Neural cell (in vitro differentiated cells): ENCODE data around the gene DOCK9. TPM values are rescaled to one million over a fixed set of nuclear protein-coding genes. Genes with fewer than 3 reads are reported as not detected.

Experiments used
- H2AFZ ChIP-seq: fragments of 200-600, 300-800 bp; sonication (generic), shearing (Covaris generic); 2 replicates; pipeline ENCODE4 v1.6.0; 2014; ENCODE audit warnings: low read depth, mild to moderate bottlenecking, antibody characterized with exemption, low read length, moderate library complexity
- H3F3A ChIP-seq: fragments of 200-600 bp; shearing (Covaris generic); 2 replicates; pipeline ENCODE4 v1.6.1; 2016; ENCODE audit warnings: mild to moderate bottlenecking, moderate library complexity, mixed read lengths, antibody characterized with exemption, low read length; ENCODE audit not compliant: insufficient read depth, poor library complexity, severe bottlenecking
- H3K27ac ChIP-seq: fragments of 200-600, 300-800 bp; sonication (generic), shearing (Covaris generic); 2 replicates; pipeline ENCODE4 v1.5.1; 2014; ENCODE audit warnings: mild to moderate bottlenecking, low read length, moderate library complexity
- H3K27me3 ChIP-seq: fragments of 300-800, 200-600 bp; sonication (generic), shearing (Covaris generic); 2 replicates; pipeline ENCODE4 v1.6.0; 2014; ENCODE audit warnings: mild to moderate bottlenecking, low read depth, low read length, moderate library complexity; ENCODE audit not compliant: insufficient read depth
- H3K36me3 ChIP-seq: fragments of 300-800, 200-600 bp; sonication (generic), shearing (Covaris generic); 2 replicates; pipeline ENCODE4 v1.5.1; 2014; ENCODE audit warnings: mild to moderate bottlenecking, antibody characterized with exemption, low read length, moderate library complexity; ENCODE audit not compliant: insufficient read depth
- H3K4me2 ChIP-seq: fragments of 300-800, 200-600 bp; sonication (generic), shearing (Covaris generic); 2 replicates; pipeline ENCODE4 v1.6.0; 2014; ENCODE audit warnings: mild to moderate bottlenecking, low read length
- H3K4me3 ChIP-seq: fragments of 300-800, 200-600 bp; sonication (generic), shearing (Covaris generic); 2 replicates; pipeline ENCODE4 v1.5.1; 2014; ENCODE audit warnings: mild to moderate bottlenecking, low read length, moderate library complexity
- H3K79me2 ChIP-seq: fragments of 200-600 bp; shearing (Covaris generic); replicated peaks from 2 replicates; pipeline ENCODE4 v1.6.0; 2014; ENCODE audit warnings: mild to moderate bottlenecking, low read length, moderate library complexity; ENCODE audit not compliant: insufficient read depth
- H3K9ac ChIP-seq: fragments of 300-800, 200-600 bp; sonication (generic), shearing (Covaris generic); 2 replicates; pipeline ENCODE4 v1.6.1; 2016; ENCODE audit warnings: mild to moderate bottlenecking, low read length, mixed read lengths
- H3K9me2 ChIP-seq: fragments of 200-600 bp; shearing (Covaris generic); 2 replicates; pipeline ENCODE4 v1.6.1; 2016; ENCODE audit warnings: mild to moderate bottlenecking, low read length, mixed read lengths; ENCODE audit not compliant: insufficient read depth
- H3K9me3 ChIP-seq: fragments of 200-600, 300-800 bp; sonication (generic), shearing (Covaris generic); 2 replicates; pipeline ENCODE4 v1.6.1; 2016; ENCODE audit warnings: mild to moderate bottlenecking, mixed run types, low read length, moderate library complexity, mixed read lengths
- H4K20me1 ChIP-seq: fragments of 200-600 bp; shearing (Covaris generic); 2 replicates; pipeline ENCODE4 v1.6.1; 2016; ENCODE audit warnings: mild to moderate bottlenecking, mixed run types; ENCODE audit not compliant: insufficient read depth
- EP300 ChIP-seq: fragments of 450-650 bp; conservative IDR thresholded peaks from 2 replicates; pipeline ENCODE4 v1.6.1; 2014; ENCODE audit warnings: antibody characterized with exemption, mild to moderate bottlenecking, moderate library complexity; ENCODE audit not compliant: poor library complexity, severe bottlenecking
- EZH2 ChIP-seq: fragments of 200-600, 300-800 bp; shearing (Covaris generic), sonication (generic); IDR thresholded peaks from 2 replicates; pipeline ENCODE4 v1.6.1; 2014; ENCODE audit warnings: antibody characterized with exemption, low read length, borderline replicate concordance, mild to moderate bottlenecking; ENCODE audit not compliant: insufficient read depth, poor library complexity, severe bottlenecking
- MXI1 ChIP-seq: fragments of 450-650 bp; conservative IDR thresholded peaks from 2 replicates; pipeline ENCODE4 v1.6.1; 2014; ENCODE audit warnings: antibody characterized with exemption, mild to moderate bottlenecking; ENCODE audit not compliant: poor library complexity, severe bottlenecking
- POLR2AphosphoS5 ChIP-seq: IDR thresholded peaks from 2 replicates; pipeline ENCODE4 v1.6.1; 2012
- RAD21 ChIP-seq: fragments of 450-650 bp; conservative IDR thresholded peaks from 2 replicates; pipeline ENCODE4 v1.6.1; 2014; ENCODE audit warnings: antibody characterized with exemption, mild to moderate bottlenecking, moderate library complexity
- REST ChIP-seq: IDR thresholded peaks from 2 replicates; pipeline ENCODE4 v1.6.1; 2012; ENCODE audit warnings: borderline replicate concordance
- SMC3 ChIP-seq: fragments of 450-650 bp; conservative IDR thresholded peaks from 2 replicates; pipeline ENCODE4 v1.6.1; 2014; ENCODE audit warnings: antibody characterized with exemption, mild to moderate bottlenecking, moderate library complexity; ENCODE audit not compliant: poor library complexity
- TAF1 ChIP-seq: IDR thresholded peaks from 2 replicates; pipeline ENCODE4 v1.6.1; 2012; ENCODE audit warnings: low read depth
- polyA plus RNA-seq: library from polyadenylated mRNA; depleted of rRNA; stranded (reverse); fragments of >200 nt; gene quantifications from 2 replicates; pipeline ENCODE4 v1.2.3, GENCODE V29; 2014
- TF ChIP-seq, protein P1 (sequence below): fragments of 450-650 bp; IDR thresholded peaks from 2 replicates; pipeline ENCODE4 v1.5.1; 2014; ENCODE audit warnings: antibody characterized with exemption, mild to moderate bottlenecking, moderate library complexity; ENCODE audit not compliant: poor library complexity, severe bottlenecking

The DOCK9 gene
- polyA plus RNA-seq, 1 donor from 2014 or later: 11.4 TPM

DNA sequence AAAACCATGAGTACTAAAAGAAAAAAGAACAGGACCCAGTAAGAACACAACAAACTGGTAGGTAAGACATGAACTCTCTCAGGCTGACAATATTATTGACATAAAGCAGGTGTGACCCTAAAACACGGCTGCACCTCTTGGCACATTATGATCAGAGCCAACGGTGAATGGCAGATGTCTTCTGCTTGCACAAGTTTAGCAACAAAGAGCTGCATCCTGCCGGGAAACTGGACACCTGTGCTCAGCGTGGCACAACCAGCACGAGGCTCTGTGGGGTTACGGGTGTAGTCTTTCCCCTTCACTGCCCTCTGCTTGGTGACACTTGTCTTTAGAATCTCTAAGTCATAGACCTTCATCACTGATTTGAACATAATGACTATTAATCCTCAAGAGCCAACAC is 97.9 kb downstream of the DOCK9 start:
- no peak overlapping the region for H3K4me3 ChIP-seq
- no peaks in the 10 kb centered on the region for H3K27me3 ChIP-seq
- H3K79me2 ChIP-seq: no peaks in the 10 kb centered on the region
- H3K4me2 ChIP-seq: no peak overlapping the region
- no peak overlapping the region for H3K9ac ChIP-seq
- H3K36me3 ChIP-seq: no peaks in the 10 kb centered on the region
- H2AFZ ChIP-seq: no peak overlapping the region
- TF ChIP-seq SMC3: no peak
- no peak for TF ChIP-seq POLR2AphosphoS5
- TF ChIP-seq EZH2: no peak
- no peak for TF ChIP-seq TAF1
- TF ChIP-seq REST: no peak
- TF ChIP-seq EP300: no peak
- H3K9me3 ChIP-seq: no peaks in the 10 kb centered on the region
- H4K20me1 ChIP-seq: no peaks in the 10 kb centered on the region
- H3K27ac ChIP-seq: no peak overlapping the region
- no peaks in the 10 kb centered on the region for H3K9me2 ChIP-seq
- no peaks in the 10 kb centered on the region for H3F3A ChIP-seq

DNA sequence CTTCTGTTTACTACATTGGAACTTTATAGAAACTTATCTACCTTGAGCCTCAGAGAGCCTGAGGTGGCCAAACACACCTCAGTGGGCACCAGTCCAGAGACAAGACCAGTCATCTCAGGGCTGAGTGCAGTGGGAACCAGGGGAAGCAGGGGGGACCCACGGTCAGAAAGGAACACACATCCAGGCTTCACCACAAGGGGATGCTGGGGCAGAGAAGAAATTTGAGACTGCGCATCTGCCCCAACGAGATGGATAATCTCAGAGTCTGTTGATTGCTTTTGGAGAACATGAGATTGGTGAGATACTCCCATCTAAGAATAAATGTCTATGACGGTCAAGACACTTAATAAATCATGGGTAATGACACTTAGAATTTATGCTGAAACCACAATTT is 98.7 kb downstream of the DOCK9 start:
- H2AFZ ChIP-seq: no peak overlapping the region
- no peak overlapping the region for H3K27ac ChIP-seq
- TF ChIP-seq, protein P1, sequence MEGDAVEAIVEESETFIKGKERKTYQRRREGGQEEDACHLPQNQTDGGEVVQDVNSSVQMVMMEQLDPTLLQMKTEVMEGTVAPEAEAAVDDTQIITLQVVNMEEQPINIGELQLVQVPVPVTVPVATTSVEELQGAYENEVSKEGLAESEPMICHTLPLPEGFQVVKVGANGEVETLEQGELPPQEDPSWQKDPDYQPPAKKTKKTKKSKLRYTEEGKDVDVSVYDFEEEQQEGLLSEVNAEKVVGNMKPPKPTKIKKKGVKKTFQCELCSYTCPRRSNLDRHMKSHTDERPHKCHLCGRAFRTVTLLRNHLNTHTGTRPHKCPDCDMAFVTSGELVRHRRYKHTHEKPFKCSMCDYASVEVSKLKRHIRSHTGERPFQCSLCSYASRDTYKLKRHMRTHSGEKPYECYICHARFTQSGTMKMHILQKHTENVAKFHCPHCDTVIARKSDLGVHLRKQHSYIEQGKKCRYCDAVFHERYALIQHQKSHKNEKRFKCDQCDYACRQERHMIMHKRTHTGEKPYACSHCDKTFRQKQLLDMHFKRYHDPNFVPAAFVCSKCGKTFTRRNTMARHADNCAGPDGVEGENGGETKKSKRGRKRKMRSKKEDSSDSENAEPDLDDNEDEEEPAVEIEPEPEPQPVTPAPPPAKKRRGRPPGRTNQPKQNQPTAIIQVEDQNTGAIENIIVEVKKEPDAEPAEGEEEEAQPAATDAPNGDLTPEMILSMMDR: no peak
- TF ChIP-seq SMC3 (no peak), EZH2 (no peak), MXI1 (no peak), REST (no peak), POLR2AphosphoS5 (no peak), RAD21 (no peak), TAF1 (no peak), EP300 (no peak)

More for the DNA sequence above, 98.7 kb downstream of the DOCK9 start:
- Histone ChIP-seq H3K4me3 (no peak overlapping the region), H3K27me3 (no peaks in the 10 kb centered on the region), H3F3A (no peaks in the 10 kb centered on the region), H3K36me3 (no peaks in the 10 kb centered on the region), H4K20me1 (no peaks in the 10 kb centered on the region), H3K79me2 (no peaks in the 10 kb centered on the region), H3K4me2 (no peak overlapping the region), H3K9ac (no peak overlapping the region), H3K9me2 (no peaks in the 10 kb centered on the region), H3K9me3 (no peaks in the 10 kb centered on the region)
